GM06990 (cell line): ENCODE measurements around the gene HMCN2.

Experiments used
- DNase-seq: peaks from one replicate; pipeline ENCODE4 v3.0.0-alpha.2; 2011; ENCODE audit not compliant: insufficient read length; ENCODE audit errors: extremely low read depth
- H3K27me3 ChIP-seq: replicated peaks from 2 replicates; pipeline ENCODE4 v1.6.0; 2011; ENCODE audit warnings: low read length; ENCODE audit not compliant: control insufficient read depth, insufficient read depth
- H3K36me3 ChIP-seq: 2 replicates; pipeline ENCODE4 v1.5.1; 2011; ENCODE audit warnings: low read length; ENCODE audit not compliant: control insufficient read depth, insufficient read depth
- H3K4me3 ChIP-seq: replicated peaks from 2 replicates; pipeline ENCODE4 v1.5.1; 2011; ENCODE audit warnings: low read depth, mild to moderate bottlenecking, control low read depth, low read length
- TF ChIP-seq, protein P1 (sequence below): IDR thresholded peaks from 2 replicates; pipeline ENCODE4 v1.5.1; 2011; ENCODE audit warnings: low read length, control low read depth, mild to moderate bottlenecking, inconsistent platforms; ENCODE audit not compliant: insufficient read depth, poor library complexity, severe bottlenecking

The HMCN2 gene

DNA sequence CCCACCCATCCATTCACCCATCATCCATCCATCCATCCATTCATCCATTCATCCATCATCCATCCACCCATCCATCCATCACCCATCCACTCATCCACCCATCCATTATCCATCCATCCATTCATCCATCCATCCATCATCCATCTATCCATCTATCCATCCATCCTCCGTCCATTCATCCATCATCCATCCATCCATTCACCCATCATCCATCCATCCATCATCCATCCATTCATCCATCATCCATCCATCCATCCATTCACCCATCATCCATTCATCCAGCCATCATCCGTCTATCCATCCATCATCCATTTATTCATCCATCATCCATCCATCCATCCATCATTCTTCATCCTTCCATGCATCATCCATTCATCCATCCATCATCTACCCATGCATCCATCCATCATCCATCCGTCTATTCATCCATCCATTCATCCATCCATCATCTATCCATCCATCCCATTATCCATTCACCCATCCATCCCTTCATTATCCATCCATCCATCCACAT is 189.3 kb downstream of the HMCN2 start:
- no peaks in the 10 kb centered on the region; the same call in 1 of the 2 replicates for H3K27me3 ChIP-seq
- DNase-seq, result no peak
- TF ChIP-seq, protein P1, sequence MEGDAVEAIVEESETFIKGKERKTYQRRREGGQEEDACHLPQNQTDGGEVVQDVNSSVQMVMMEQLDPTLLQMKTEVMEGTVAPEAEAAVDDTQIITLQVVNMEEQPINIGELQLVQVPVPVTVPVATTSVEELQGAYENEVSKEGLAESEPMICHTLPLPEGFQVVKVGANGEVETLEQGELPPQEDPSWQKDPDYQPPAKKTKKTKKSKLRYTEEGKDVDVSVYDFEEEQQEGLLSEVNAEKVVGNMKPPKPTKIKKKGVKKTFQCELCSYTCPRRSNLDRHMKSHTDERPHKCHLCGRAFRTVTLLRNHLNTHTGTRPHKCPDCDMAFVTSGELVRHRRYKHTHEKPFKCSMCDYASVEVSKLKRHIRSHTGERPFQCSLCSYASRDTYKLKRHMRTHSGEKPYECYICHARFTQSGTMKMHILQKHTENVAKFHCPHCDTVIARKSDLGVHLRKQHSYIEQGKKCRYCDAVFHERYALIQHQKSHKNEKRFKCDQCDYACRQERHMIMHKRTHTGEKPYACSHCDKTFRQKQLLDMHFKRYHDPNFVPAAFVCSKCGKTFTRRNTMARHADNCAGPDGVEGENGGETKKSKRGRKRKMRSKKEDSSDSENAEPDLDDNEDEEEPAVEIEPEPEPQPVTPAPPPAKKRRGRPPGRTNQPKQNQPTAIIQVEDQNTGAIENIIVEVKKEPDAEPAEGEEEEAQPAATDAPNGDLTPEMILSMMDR, result no peak
- no peaks in the 10 kb centered on the region for H3K36me3 ChIP-seq
- no peak overlapping the region for H3K4me3 ChIP-seq

DNA sequence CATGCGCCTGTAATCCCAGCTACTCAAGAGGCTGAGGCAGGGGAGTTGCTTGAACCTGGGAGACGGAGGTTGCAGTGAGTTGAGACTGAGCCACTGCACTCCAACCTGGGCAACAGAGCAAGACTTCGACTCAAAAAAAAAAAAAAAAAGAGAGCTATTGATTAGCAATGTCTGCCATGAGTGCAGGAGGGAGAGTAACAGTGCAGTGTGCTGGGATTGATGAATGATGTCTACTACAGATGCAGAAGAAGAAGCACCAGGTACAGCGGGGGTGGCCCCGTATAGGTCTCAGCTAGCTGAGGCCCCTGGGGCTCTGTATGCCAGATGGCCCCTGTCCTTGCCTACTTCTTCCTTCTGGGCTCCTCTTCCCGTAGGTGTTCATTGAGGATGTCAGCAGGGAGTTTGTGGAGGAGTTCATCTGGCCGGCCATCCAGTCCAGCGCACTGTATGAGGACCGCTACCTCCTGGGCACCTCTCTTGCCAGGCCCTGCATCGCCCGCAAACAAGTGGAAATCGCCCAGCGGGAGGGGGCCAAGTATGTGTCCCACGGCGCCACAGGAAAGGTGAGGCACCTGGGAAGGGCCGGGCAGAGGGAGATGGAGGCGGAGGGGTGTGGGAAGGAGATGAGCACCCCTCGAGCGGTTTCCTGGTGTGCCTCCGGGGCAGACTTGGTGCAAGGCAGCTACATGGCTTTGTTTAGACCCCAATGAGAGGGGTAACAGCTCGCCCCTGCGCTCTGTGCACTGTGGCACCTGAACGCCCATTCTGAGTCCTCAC is 192.7 kb downstream of the HMCN2 start:
- no peak for DNase-seq
- TF ChIP-seq, protein P1, result no peak
- no peaks in the 10 kb centered on the region; the same call in none of the 2 replicates for H3K27me3 ChIP-seq
- no peak overlapping the region for H3K4me3 ChIP-seq
- no peaks in the 10 kb centered on the region for H3K36me3 ChIP-seq

DNA sequence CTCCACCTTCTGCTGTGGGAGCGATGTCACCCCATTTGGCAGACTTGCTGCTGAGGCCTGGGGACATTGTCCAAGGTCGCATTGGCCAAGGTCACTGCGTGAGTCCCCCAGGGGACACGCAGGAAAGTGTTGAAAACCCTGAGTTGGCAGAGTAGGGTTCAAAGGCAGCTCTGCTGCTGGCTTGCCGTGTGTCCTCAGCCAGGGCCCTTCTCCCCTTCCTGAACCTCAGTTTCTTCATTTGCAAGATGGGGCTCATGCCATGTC is 193.2 kb downstream of the HMCN2 start:
- TF ChIP-seq, protein P1, result no peak
- Histone ChIP-seq H3K27me3 (no peaks in the 10 kb centered on the region; the same call in none of the 2 replicates), H3K4me3 (no peak overlapping the region), H3K36me3 (no peaks in the 10 kb centered on the region)
- DNase-seq, result no peak

DNA sequence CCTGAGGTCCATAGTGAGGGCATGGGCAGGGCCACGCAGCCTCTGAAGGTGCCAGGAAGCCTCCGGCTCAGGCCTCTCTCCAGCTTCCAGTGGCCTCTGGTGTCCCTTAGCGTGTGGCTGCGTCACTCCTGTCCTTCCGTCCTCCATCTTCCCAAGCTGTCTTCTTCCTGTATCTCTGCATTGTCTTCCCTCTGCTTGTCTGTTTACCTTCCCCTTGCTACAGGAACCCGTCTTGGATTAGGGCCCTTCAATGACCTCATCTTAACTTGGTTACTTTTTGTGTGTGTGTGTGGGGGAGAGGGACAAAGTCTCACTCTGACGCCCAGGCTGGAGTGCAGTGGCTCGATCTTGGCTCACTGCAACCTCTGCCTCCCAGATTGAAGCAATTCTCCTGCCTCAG is 193.6 kb downstream of the HMCN2 start:
- no peaks in the 10 kb centered on the region; the same call in none of the 2 replicates for H3K27me3 ChIP-seq
- no peak for DNase-seq
- TF ChIP-seq, protein P1, result no peak
- no peak overlapping the region for H3K4me3 ChIP-seq
- H3K36me3 ChIP-seq, result no peaks in the 10 kb centered on the region

DNA sequence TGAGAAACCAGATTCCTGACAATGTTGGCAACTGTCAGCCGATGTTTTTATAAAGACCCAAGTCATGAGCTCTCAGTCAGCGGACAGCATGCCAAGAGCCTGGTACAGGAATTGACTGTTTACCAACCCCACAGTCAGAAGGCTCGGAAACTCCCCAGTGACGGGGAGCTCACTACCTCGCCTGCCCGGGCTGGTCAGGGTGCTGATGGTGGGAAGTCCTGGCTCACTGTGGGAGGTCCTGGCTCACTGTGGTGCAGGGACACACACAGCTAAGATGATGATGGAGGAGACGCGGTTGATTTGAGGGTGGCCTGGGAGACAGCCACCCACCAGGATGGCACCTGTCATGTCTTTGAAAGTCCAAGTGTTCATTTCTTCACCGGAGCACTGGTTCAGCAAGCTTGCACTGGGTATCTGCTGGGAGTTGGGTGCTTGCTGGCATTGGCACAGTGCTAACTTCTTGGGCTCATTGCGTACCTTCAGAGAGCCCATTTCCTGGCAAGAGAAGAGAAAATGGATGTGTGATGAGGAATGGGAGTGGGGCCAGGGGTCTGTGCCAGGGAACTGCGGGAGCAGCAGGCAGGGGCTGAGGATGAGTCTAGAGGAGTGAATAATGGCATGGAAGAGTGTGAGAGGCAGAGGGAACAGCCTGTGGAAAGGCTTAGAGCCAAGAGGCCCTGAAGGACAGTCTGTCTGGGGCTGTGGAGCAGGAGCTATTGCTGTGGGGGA is 194.5 kb downstream of the HMCN2 start:
- Histone ChIP-seq H3K27me3 (no peaks in the 10 kb centered on the region; the same call in none of the 2 replicates), H3K4me3 (no peak overlapping the region), H3K36me3 (no peaks in the 10 kb centered on the region)
- TF ChIP-seq, protein P1, result no peak
- DNase-seq, result no peak
